ENCODE measurements around the gene ZMPSTE24.
"Not testable (repeated sequence)": the region's sequence is repeated elsewhere in the genome, so short reads cannot be mapped to it uniquely, and the experiment has no call there.

Gene ZMPSTE24

DNA sequence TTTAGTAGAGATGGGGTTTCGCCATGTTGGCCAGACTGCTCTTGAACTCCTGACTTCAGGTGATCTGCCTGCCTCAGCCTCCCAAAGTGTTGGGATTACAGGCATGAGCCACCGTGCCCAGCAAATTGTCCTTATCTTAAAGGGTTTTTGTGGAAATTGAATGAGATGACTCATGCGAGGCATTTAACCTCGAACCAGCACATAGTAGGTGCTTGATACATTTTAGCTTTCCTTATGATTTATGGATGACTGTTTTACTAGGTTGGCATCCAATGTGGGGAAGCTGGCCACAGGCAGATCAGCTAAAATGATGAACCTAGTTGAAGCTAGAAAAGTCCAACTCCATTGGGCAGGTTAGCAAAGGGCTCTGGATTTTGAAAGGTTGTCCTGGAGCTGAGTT is 60.4 kb downstream of the ZMPSTE24 start:
- no peak for DNase-seq (ENCODE audit: low read depth)

GRCh38 chr1:40318970-40319621 is 61.1 kb downstream of the ZMPSTE24 start:
- no peak for DNase-seq (ENCODE audit: low read depth)

DNA sequence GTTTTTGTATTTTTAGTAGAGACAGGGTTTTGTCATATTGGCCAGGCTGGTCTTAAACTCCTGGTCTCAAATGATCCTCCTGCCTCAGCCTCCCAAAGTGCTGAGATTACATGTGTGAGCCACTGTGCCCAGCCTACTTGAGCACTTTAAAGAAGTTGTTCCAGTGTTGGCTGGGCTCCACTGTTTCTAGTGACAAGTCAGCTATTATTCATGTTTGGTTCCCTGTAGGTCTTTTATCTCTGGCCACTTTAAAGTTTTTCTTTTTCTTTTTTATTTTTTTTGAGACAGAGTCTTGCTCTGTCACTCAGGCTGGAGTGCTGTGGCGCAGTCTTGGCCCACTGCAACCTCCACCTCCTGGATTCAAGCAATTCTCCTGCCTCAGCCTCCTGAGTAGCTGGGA is 73.4 kb downstream of the ZMPSTE24 start:
- not testable (repeated sequence) for DNase-seq (ENCODE audit: low read depth)

DNA sequence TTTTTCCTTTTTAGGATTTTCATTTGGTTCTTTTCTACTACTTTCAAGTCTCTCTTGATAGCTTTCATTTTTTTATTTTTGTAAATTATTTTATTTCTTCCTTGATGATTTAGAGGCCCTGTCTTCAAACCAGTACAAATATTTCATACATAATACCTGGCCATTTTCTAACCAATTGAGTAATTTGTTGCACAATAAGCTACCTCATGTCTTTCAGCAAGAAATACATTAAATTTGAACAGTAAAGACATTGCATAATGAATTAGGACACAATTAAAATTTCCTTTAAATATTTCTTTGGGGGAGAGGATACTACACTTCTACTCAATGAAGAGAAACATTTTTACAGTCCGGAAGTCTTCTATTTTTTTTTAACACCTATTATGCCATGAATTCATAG is 74.7 kb downstream of the ZMPSTE24 start:
- DNase-seq (ENCODE audit: low read depth) = no peak

GRCh38 chr1:40337443-40337842 is 79.4 kb downstream of the ZMPSTE24 start:
- DNase-seq (ENCODE audit: low read depth) = no peak

DNA sequence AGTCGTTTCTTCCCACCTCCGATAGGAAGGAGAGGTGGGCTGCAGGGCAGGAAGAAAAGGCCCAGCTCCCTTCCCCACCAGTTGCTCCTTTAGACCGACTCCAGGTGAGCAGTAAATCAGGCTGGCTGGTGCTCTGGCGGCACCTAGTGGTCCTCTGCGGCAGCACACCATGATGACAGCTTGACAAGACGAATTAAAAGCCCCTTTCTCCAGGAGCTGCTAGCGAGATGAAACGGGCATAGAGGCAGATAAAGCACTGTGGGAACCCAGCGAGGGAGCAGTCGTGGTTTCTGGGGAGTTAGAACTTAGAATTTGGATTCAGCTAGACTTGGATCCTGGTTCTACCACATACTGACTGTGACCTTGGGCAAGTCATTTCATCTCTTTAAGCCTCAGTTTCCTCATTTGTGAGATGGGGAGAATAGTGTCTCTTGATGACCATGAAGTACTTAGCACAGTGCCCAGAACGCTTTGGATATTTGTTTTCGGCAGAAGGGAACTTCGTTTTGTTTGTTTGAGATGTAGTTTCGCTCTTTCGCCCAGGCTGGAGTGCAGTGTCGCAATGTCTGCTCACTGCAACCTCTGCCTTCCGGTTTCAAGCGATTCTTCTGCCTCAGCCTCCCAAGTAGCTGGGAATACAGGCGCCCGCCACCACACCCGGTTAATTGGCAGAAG is 80.8 kb downstream of the ZMPSTE24 start:
- DNase-seq (ENCODE audit: low read depth) = peak; percentile 75

DNA sequence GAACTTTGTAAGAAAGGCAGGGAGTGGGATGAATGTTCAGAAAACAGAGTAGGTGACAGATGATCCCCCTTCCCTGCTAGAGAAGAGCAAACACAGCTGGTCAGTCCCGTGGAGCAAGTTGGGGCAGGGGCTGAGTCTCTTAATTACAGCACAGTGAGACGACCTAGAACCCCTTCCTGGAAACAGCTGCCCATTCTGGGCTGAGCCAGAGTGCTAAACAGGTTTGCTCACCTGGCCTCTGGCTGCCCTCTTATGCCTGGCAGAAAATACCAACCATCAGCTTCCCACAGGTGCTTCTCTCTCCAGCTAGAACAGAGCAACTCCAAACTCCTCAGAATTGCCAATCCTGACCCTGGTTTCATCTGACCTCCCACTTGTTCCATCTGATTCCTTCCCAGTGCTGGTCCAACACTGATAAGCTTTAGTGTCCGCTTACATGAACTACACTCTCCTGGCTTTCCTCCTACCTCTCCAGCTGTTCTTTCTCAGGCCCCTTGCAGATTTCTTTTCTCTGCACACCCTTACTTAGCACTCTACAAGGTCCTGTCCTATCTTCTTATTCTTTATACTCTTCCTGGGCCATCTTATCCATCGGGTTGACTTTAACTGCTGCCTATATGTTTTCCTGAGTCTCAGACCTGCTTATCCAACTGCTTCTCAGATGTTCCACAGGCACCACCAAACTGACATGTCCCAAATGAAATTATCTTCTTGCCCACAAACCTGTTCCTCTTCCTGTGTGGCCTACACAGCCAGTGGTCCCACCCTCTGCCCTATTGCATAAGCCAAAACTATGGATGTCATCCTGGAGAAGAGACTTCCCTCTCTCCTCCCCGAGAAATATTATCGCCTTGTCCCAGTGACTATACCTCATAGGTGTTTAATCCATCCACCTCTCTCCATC is 81.6 kb downstream of the ZMPSTE24 start:
- no peak for DNase-seq (ENCODE audit: low read depth)

- no peak for DNase-seq (ENCODE audit: low read depth)
Observed at GRCh38 chr1:40341491-40342380, 83.7 kb downstream of the ZMPSTE24 start.

DNA sequence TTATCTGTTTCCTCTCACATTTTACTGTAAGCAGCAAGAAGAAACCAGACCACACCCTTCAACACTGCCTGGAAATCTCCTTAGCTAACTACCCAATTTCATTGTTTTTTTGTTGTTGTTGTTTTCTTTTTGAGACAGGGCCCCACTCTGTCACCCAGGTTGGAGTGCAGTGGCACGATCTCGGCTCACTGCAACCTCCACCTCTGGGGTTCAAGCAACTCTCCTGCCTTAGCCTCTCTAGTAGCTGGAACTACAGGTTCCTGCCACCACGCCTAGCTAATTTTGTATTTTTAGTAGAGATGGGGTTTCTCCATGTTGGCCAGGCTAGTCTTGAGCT is 84.3 kb downstream of the ZMPSTE24 start:
- DNase-seq (ENCODE audit: low read depth) = not testable (repeated sequence)

All from stimulated activated CD8-positive, alpha-beta memory T cell treated with anti-CD3 and anti-CD28 coated beads, Interleukin-15, amount 100 ng/mL, for 24 hours (primary cell).